H9 (cell line): Measurements from ENCODE around the gene CDC16. TPM values are rescaled to one million over a fixed set of nuclear protein-coding genes. Genes with fewer than 3 reads are reported as not detected.

Experiments
- DNase-seq: peaks from one replicate; pipeline ENCODE4 v3.0.0-alpha.2; 2017
- H2AFZ ChIP-seq: one replicate; pipeline ENCODE4 v1.6.1; 2013; ENCODE audit warnings: mild to moderate bottlenecking, low read length, control low read depth, moderate library complexity
- H2AK5ac ChIP-seq: 2 replicates; pipeline ENCODE4 v1.6.1; 2013; ENCODE audit warnings: low read length, control low read depth, mixed read lengths; ENCODE audit not compliant: insufficient read length
- H2BK120ac ChIP-seq: one replicate; pipeline ENCODE4 v1.6.1; 2013; ENCODE audit warnings: low read depth, mild to moderate bottlenecking, low read length, control low read depth, inconsistent platforms; ENCODE audit not compliant: poor library complexity, severe bottlenecking
- H2BK12ac ChIP-seq: 2 replicates; pipeline ENCODE4 v1.6.1; 2013; ENCODE audit warnings: low read length, control low read depth, mixed read lengths, low read depth; ENCODE audit not compliant: insufficient read length
- H2BK15ac ChIP-seq: 2 replicates; pipeline ENCODE4 v1.6.1; 2013; ENCODE audit warnings: low read depth, low read length, control low read depth
- H2BK20ac ChIP-seq: one replicate; pipeline ENCODE4 v1.6.1; 2013; ENCODE audit warnings: low read depth, mild to moderate bottlenecking, low read length, control low read depth, inconsistent platforms; ENCODE audit not compliant: poor library complexity, severe bottlenecking
- H2BK5ac ChIP-seq: 2 replicates; pipeline ENCODE4 v1.6.1; 2013; ENCODE audit warnings: low read length, control low read depth, mixed read lengths; ENCODE audit not compliant: insufficient read length
- H3K14ac ChIP-seq: 2 replicates; pipeline ENCODE4 v1.6.1; 2013; ENCODE audit warnings: low read length, control low read depth; ENCODE audit not compliant: insufficient read depth
- H3K18ac ChIP-seq: 2 replicates; pipeline ENCODE4 v1.6.1; 2013; ENCODE audit warnings: low read depth, mild to moderate bottlenecking, mixed read lengths, low read length, control low read depth; ENCODE audit not compliant: insufficient read length
- H3K23ac ChIP-seq: 2 replicates; pipeline ENCODE4 v1.6.1; 2013; ENCODE audit warnings: low read length, control low read depth, mixed read lengths, low read depth; ENCODE audit not compliant: insufficient read length
- H3K23me2 ChIP-seq: 2 replicates; pipeline ENCODE4 v1.6.1; 2013; ENCODE audit warnings: low read depth, mild to moderate bottlenecking, mixed read lengths, low read length, control low read depth; ENCODE audit not compliant: insufficient read length, poor library complexity, severe bottlenecking
- H3K27ac ChIP-seq: 2 replicates; pipeline ENCODE4 v1.5.1; 2013; ENCODE audit warnings: low read length, control low read depth, mixed read lengths, low read depth; ENCODE audit not compliant: insufficient read length
- H3K27me3 ChIP-seq: 2 replicates; pipeline ENCODE4 v1.6.1; 2013; ENCODE audit warnings: low read length, control low read depth, inconsistent platforms; ENCODE audit not compliant: insufficient read depth
- H3K4ac ChIP-seq: 2 replicates; pipeline ENCODE4 v1.6.1; 2013; ENCODE audit warnings: low read depth, mild to moderate bottlenecking, control low read depth, inconsistent platforms, low read length, moderate library complexity
- H3K4me1 ChIP-seq: 2 replicates; pipeline ENCODE4 v1.6.1; 2013; ENCODE audit warnings: low read length, control low read depth, inconsistent platforms; ENCODE audit not compliant: insufficient read depth
- H3K4me2 ChIP-seq: 2 replicates; pipeline ENCODE4 v1.6.1; 2013; ENCODE audit warnings: low read length, control low read depth, mixed read lengths; ENCODE audit not compliant: insufficient read length, insufficient read depth
- H3K56ac ChIP-seq: 2 replicates; pipeline ENCODE4 v1.6.1; 2013; ENCODE audit warnings: low read depth, mild to moderate bottlenecking, mixed read lengths, low read length, control low read depth; ENCODE audit not compliant: insufficient read length
- H3K79me1 ChIP-seq: 2 replicates; pipeline ENCODE4 v1.6.1; 2013; ENCODE audit warnings: low read depth, mild to moderate bottlenecking, moderate library complexity, low read length, control low read depth, inconsistent platforms; ENCODE audit not compliant: insufficient read depth, poor library complexity, severe bottlenecking
- H3K79me2 ChIP-seq: 2 replicates; pipeline ENCODE4 v1.6.1; 2013; ENCODE audit warnings: low read length, control low read depth, inconsistent platforms; ENCODE audit not compliant: insufficient read depth
- H3K9ac ChIP-seq: 2 replicates; pipeline ENCODE4 v1.6.1; 2013; ENCODE audit warnings: low read length, control low read depth, mixed read lengths; ENCODE audit not compliant: insufficient read length; ENCODE audit errors: extremely low read depth
- H3K9me3 ChIP-seq: one replicate; pipeline ENCODE4 v1.6.1; 2013; ENCODE audit warnings: low read depth, low read length, inconsistent platforms; ENCODE audit not compliant: control insufficient read depth
- H3T11ph ChIP-seq: one replicate; pipeline ENCODE4 v1.6.1; 2013; ENCODE audit warnings: mild to moderate bottlenecking, low read length, control low read depth, inconsistent platforms
- H4K20me1 ChIP-seq: one replicate; pipeline ENCODE4 v1.6.1; 2013; ENCODE audit not compliant: control insufficient read depth, insufficient read length, insufficient read depth
- H4K5ac ChIP-seq: 2 replicates; pipeline ENCODE4 v1.6.1; 2013; ENCODE audit warnings: low read depth, mild to moderate bottlenecking, mixed read lengths, low read length, control low read depth; ENCODE audit not compliant: insufficient read length
- H4K8ac ChIP-seq: replicated peaks from 2 replicates; pipeline ENCODE4 v1.6.1; 2013; ENCODE audit warnings: low read length, control low read depth, mixed read lengths, low read depth; ENCODE audit not compliant: insufficient read length
- H4K91ac ChIP-seq: 2 replicates; pipeline ENCODE4 v1.6.1; 2013; ENCODE audit warnings: low read depth, mild to moderate bottlenecking, moderate library complexity, mixed read lengths, low read length, control low read depth; ENCODE audit not compliant: insufficient read length
- H3K27ac Mint-ChIP-seq, 3 experiments: 2 replicates in 2 of 3; 3 replicates in 1 of 3; pipeline ENCODE4 v1.8.0; 2020 to 2021; ENCODE audit warnings: mixed read lengths in 3 of 3, mild to moderate bottlenecking in 1 of 3, moderate library complexity in 1 of 3
- H3K27me3 Mint-ChIP-seq: 2 replicates; pipeline ENCODE4 v1.8.0; 2021; ENCODE audit warnings: low read depth, mild to moderate bottlenecking, moderate library complexity, mixed read lengths
- H3K36me3 Mint-ChIP-seq, 3 experiments: 2 replicates in 2 of 3; 3 replicates in 1 of 3; pipeline ENCODE4 v1.8.0; 2020 to 2021; ENCODE audit warnings: low read depth in 3 of 3, mixed read lengths in 3 of 3; ENCODE audit not compliant: insufficient read depth in 1 of 3
- H3K4me1 Mint-ChIP-seq, 2 experiments: 2 replicates each; pipeline ENCODE4 v1.8.0; 2020; ENCODE audit warnings: mixed read lengths in 2 of 2
- H3K4me3 Mint-ChIP-seq, 2 experiments: 2 replicates in 1 of 2; 3 replicates in 1 of 2; pipeline ENCODE4 v1.8.0; 2020 to 2021; ENCODE audit warnings: mild to moderate bottlenecking in 2 of 2, mixed read lengths in 2 of 2, moderate library complexity in 1 of 2
- H3K9me3 Mint-ChIP-seq, 2 experiments: 2 replicates in 1 of 2; 3 replicates in 1 of 2; pipeline ENCODE4 v1.8.0; 2020; ENCODE audit warnings: mild to moderate bottlenecking in 2 of 2, mixed read lengths in 2 of 2, moderate library complexity in 1 of 2
- WGBS: extraction: QIAGEN DNeasy Blood & Tissue Kit; methylation state at CpG from one replicate; pipeline ENCODE4 v1.1.7; 2013; ENCODE audit warnings: missing lambda C conversion rate, low lambda C conversion rate, mixed read lengths; ENCODE audit not compliant: insufficient read length; ENCODE audit errors: extremely low coverage; 5-methylcytosine and 5-hydroxymethylcytosine counted together
- total RNA-seq: library from RNA; stranded (reverse); gene quantifications from 2 replicates; pipeline ENCODE4 v1.2.1, GENCODE V29; 2021
- TF ChIP-seq, protein P1 (sequence below): fragments of 200-600 bp; sonication (generic); conservative IDR thresholded peaks from 3 replicates; pipeline ENCODE4 v1.8.0; 2021; ENCODE audit warnings: antibody characterized with exemption, mild to moderate bottlenecking

The CDC16 gene
- total RNA-seq, 1 experiment from 2014 or later = 91.9 TPM

DNA sequence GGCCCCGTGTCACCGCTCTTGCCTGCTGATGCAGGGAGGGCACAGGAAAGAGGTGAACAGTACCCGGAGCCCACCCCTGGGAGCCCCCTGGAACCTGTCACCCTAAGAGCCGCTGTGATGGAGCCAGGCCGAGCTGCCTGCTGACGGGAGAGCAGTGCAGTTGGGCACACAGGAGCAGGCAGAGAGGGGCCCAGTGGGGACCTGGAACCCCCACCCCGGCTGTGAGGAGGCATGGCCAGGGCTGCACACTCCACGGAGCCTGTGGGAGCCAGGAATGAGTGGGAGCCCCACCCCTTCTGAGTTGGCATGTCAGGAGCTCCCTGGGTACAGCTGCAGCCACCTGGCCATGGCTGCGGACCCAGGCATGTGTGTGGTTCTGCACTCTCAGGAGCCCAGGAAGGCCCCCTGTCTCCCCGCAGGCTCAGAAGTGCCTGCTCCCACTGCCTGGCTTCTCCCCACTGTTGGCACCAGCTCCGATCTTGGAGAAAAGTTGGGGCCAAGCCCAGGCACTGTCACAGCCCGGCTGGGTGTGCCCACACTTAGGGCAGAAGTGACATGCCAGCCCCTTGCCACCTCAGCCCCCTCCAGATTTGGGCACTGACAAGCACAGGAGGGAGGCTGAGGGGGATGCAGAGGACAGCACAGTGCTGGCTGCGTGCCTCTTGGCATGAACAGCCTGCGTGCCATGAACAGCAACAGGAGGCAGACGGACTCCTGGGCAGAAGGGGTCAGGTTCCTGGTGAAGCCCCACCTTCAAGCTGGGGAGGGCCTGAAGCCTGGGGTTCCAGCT lies 49.3 kb upstream of the CDC16 start:
- WGBS = no CpG with 5 or more reads among the region's 15 CpGs
- no peaks in the 10 kb centered on the region for H3K4me1 Mint-ChIP-seq
- DNase-seq = no peak
- H2AK5ac ChIP-seq = no peak overlapping the region
- H3K9me3 Mint-ChIP-seq = peaks cover 4 to 8% of the 10 kb centered on the region in 2 experiments; a peak in 3 of 5 replicates
- H3K56ac ChIP-seq = no peak overlapping the region
- no peak overlapping the region for H4K5ac ChIP-seq
- H3K27me3 ChIP-seq = no peaks in the 10 kb centered on the region
- H2AFZ ChIP-seq = no peak overlapping the region
- no peak overlapping the region for H3K9ac ChIP-seq
- no peaks in the 10 kb centered on the region for H3K36me3 Mint-ChIP-seq
- no peaks in the 10 kb centered on the region for H4K20me1 ChIP-seq
- peaks cover 7% of the 10 kb centered on the region for H3K27me3 Mint-ChIP-seq
- TF ChIP-seq, protein P1, sequence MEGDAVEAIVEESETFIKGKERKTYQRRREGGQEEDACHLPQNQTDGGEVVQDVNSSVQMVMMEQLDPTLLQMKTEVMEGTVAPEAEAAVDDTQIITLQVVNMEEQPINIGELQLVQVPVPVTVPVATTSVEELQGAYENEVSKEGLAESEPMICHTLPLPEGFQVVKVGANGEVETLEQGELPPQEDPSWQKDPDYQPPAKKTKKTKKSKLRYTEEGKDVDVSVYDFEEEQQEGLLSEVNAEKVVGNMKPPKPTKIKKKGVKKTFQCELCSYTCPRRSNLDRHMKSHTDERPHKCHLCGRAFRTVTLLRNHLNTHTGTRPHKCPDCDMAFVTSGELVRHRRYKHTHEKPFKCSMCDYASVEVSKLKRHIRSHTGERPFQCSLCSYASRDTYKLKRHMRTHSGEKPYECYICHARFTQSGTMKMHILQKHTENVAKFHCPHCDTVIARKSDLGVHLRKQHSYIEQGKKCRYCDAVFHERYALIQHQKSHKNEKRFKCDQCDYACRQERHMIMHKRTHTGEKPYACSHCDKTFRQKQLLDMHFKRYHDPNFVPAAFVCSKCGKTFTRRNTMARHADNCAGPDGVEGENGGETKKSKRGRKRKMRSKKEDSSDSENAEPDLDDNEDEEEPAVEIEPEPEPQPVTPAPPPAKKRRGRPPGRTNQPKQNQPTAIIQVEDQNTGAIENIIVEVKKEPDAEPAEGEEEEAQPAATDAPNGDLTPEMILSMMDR = no peak
- H3K23me2 ChIP-seq = no peaks in the 10 kb centered on the region
- H3T11ph ChIP-seq = no peak overlapping the region
- no peak overlapping the region for H3K27ac ChIP-seq
- H3K4me2 ChIP-seq = no peak overlapping the region
- H3K27ac Mint-ChIP-seq = no peak overlapping the region
- H4K91ac ChIP-seq = no peak overlapping the region
- H3K79me1 ChIP-seq = no peaks in the 10 kb centered on the region
- no peak overlapping the region for H2BK5ac ChIP-seq
- H2BK120ac ChIP-seq = no peak overlapping the region
- H3K14ac ChIP-seq = no peak overlapping the region
- H3K79me2 ChIP-seq = no peaks in the 10 kb centered on the region
- H3K4ac ChIP-seq = no peak overlapping the region
- H2BK20ac ChIP-seq = no peak overlapping the region
- H3K23ac ChIP-seq = no peak overlapping the region
- no peak overlapping the region for H3K4me3 Mint-ChIP-seq
- no peak overlapping the region for H2BK15ac ChIP-seq
- H3K4me1 ChIP-seq = no peaks in the 10 kb centered on the region
- H3K9me3 ChIP-seq = no peaks in the 10 kb centered on the region
- no peak overlapping the region for H2BK12ac ChIP-seq
- no peak overlapping the region for H3K18ac ChIP-seq
- no peak overlapping the region for H4K8ac ChIP-seq
